NCI-H2081 treated with DMSO at 0.1 percent for 48 hours (cell line): ENCODE results near the gene DEUP1.
"Not testable (repeated sequence)": the region's sequence is repeated elsewhere in the genome, so short reads cannot be mapped to it uniquely, and the experiment has no call there.

Source experiments
- DNase-seq: peaks from one replicate; lab custom pipeline; 2025; lab: John Stamatoyannopoulos, UW

The DEUP1 gene, protein sequence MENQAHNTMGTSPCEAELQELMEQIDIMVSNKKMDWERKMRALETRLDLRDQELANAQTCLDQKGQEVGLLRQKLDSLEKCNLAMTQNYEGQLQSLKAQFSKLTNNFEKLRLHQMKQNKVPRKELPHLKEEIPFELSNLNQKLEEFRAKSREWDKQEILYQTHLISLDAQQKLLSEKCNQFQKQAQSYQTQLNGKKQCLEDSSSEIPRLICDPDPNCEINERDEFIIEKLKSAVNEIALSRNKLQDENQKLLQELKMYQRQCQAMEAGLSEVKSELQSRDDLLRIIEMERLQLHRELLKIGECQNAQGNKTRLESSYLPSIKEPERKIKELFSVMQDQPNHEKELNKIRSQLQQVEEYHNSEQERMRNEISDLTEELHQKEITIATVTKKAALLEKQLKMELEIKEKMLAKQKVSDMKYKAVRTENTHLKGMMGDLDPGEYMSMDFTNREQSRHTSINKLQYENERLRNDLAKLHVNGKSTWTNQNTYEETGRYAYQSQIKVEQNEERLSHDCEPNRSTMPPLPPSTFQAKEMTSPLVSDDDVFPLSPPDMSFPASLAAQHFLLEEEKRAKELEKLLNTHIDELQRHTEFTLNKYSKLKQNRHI

DNA sequence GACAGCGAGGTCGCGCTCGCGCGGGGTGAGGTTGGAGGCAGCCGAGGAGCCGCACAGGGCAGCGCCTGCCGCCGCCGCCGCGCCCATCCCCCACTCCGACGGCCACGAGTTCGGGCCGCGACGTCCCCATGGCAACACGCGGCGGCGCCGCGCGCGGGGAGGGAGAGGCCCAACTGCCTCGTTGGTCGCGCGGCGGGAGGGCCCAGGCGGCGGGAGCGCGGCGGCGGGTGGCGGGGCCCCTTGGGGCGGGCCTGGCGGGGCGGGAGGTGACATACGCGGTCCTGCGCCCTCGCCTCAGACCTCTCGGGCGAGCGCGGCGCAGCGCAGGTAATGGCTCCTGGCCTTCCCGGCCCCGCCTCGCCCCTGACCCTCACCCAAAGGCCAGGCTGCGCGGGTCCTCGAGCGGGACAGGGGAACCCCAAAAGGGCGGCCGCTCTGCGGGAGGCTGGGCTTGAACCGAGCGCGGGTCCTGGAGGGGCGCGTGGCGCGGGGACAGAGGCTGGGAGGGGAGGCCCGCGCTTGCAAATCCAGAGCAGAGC, at the start of gene DEUP1:
Gene DEUP1, plus strand, starts transcription at position 297 of the 539 bp plus-strand sequence. CDS start 1,518 bp downstream, outside the sequence.
- DNase-seq = peak; percentile 20

DNA sequence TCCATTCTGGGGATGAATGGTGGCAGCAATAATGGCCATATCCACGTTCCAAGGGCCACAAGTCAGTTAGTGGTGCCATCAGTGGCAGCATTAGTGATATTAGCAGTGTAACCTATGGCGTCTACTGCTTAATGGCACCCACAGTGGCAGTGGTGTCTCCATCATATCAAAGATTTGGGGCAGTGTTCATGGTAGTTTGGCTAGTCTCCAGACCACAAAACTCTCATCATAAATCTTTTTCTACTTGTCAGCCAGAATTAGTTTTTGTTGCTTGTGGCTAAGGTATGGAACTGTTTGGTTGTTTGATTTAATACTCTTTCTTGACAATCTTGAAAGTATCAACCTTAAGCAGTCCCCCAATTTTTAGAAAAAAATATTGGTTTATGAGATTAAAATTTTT, 45.1 kb upstream of the DEUP1 start:
- no peak for DNase-seq

DNA sequence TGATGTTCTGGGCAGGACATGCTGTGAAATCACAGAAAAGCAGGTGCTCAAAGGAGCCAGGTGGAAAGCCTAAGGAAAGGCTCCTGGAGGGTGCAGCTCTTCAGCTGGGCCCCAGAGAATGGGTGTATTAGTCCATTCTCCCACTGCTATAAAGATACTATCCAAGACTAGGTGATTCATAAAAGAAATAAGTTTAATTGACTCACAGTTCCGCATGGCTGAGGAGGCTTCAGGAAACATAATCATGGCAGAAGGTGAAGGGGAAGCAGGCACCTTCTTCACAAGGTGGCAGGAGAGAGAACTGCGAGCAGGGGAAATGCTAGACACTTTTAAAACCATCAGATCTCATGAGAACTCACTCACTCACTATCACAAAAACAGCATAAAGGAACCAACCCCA, 43.1 kb upstream of the DEUP1 start:
- DNase-seq = no peak

DNA sequence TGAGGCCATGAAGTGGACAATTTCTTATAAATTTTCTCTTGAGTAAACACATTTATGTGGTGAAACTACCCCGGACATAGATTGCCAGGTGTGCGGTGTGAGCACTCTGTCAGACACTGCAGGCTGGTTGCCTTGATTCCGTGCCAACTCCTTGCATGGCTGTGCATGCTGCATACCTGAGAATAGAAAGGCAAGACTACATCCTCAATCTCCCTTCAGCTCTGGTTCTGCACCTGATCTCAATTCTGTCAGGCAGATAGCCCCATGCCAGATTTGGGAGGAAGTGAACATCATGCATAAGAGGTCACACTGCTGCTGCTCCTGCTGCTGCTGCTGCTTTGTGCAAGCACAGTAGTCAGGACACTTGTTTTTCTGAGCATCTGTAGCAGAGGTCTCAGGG, 42.5 kb upstream of the DEUP1 start:
- DNase-seq = no peak

DNA sequence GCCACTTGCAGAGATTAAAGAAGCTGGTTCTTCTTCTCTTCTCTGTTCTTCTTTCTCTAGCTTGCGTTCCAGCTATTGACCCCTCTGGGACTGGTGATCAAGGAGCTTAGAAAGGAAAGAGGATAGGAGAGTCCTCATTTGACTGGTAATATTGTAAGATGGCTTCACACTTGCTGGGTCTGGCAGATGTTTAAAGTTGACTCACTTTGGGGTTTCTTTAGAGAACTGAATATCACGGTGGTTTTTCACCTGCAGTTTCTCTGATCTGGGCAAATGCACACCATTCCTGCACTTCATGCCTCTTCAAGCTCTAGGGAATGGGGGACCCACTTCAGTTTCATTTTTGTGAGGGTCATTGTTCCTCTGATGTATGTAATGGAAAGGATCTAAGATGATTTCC, 41.8 kb upstream of the DEUP1 start:
- no peak for DNase-seq

DNA sequence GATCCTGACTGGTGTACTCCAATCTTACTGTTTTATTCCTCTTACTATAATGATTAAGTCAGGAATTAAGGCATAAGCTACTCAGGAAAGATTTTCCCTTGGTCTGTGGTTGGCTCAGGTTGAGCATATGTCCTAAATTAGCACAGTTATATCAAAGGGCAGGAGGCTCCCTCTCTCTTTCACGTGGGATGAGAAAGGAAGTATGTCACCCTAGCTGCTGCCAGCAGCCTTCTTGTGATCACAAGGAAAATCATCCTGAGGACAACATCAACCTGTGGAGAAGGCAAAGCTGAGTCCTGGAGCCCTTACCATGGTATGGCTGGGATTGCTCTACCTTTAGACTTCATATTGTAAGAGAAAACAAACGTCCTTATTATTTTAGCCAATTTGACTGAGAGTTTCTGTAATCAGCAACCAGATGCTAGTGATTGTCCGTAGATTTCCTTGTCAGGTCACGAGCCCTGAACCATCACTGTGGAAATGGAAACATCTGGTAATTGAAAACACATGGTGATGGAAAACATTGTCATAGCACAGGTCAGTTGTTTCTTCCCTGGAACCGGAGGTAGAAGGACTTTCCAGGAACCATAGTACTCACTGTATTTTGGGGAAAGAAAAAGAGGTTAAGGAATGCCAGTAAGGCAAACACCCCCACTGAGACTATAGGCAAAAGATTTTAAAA, 40.6 kb upstream of the DEUP1 start:
- no peak for DNase-seq

DNA sequence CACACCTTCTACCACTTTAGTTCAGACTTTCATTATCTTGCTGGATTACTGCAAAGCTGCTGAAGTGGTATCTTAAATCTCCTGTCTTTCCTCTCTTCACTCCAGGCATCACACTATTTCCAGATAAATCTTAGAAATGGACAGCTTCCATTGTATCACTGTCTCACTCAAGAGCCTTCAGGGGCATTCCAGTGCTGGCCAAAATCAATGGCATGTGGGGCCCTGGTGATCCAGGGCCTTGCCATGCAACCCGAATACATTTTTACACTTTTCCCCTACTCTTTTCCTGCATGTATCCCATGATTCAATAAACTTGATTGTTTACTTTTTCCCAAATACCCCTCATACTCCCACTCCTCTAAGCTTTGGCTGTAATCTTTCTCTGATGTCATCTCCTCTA, 39.4 kb upstream of the DEUP1 start:
- no peak for DNase-seq

DNA sequence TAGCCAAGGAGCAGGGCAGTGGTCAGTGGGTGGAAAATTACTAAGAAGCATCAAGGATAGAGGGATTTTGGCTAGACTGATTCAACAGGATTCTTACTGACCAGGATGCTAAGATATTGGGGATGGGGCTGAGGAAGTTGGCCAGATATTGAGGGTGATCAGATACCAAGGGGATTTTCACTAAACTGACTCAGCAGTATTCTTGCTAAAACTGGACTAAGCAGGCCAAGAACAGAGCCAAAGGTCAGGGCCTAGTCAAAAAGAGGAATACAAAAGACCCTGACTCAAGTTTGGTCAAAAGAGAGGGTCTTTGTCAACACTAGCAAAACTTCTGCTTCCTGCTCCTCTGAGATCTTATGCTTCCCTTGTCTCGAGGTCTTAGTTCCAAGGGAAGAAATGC, 38.6 kb upstream of the DEUP1 start:
- no peak for DNase-seq

DNA sequence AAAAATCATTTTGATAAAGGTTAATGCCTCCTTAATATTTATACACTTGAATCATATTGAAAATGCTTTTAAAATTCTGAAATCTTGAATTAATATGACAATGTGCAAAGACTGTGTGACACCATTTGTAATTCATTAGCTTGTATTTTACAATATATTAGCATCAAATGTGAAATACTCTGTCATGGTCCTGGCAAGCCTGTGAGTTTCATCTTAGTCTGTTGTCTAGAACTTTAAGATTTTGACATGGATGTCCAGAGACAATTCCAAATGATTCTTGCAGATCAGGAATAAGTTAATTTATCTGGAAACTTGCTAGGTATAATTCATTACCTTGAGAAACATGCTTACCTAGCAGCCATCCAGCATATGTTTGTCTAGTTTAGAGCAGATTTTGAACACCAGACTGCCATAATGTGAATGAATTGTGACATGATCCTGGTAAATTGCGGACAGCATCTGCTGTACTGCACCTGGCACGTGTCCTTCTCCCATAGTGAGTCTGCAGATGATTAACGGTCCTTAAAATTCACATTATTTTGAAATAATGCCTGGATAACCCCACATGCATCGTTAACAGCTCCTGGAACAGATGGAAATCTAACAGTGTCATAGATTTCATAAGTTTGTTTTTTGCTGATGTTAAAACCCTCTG, 34.5 kb upstream of the DEUP1 start:
- DNase-seq = no peak

DNA sequence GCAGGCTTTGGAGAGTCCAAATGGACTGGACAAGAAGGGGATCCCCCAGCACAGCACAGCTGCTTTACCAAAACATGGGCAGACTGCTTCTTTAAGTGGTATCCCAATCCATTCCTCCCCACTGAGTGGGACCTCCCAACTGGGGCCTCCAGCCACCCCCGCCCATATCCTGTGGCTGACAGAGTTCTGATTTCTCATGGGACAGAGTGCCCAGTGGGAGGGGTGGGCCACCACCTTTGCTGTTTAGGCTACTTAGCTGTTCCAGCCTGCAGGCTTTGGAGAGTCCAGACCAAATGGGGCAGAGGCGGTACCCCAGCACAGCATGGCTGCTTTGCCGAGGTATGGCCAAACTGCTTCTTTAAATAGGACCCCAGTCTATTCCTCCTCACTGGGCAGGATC, 26.9 kb upstream of the DEUP1 start:
- DNase-seq = no peak

DNA sequence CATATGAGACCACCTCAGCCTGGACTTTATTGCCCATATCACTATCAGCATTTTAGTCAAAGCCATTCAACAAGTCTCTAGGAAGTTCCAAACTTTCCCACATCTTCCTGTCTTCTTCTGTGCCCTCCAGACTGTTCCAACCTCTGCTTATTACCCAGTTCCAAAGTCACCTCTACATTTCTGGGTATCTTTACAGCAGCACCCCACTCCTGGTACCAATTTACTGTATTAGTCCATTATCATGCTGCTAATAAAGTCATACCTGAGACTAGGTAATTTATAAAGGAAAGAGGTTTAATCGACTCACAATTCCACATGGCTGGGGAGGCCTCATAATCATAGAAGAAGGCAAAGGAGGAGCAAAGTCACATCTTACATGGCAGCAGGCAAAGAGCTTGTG, 16.1 kb upstream of the DEUP1 start:
- DNase-seq = not testable (repeated sequence)

DNA sequence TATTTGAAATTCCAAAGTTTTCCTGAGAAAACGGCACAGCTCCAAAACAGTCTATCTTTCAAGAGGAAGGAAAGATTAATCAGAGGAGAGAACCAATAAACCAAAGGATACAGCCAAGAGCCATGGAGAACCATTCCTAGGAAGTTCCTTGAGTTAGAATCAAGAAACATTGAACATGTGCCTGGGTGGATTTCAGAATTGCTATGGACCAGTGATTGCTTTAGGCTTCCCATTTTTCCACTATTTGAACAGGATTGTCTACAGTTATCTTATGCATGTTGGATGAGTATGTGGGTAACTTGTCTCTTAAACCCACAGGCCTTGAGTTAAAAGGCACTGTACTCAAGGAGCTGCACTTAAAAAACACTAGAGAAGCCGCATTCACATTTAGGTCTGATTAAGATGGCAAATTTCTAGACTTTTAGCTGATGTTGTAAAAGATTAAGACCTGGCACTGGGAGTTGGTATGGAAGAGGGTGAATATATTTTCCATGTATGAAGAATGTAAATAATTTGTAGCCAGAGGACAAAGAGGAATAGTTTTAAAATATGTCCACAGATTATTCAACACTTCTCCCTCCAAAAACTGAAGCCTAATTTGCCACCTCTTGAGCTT, 11.2 kb upstream of the DEUP1 start:
- no peak for DNase-seq

DNA sequence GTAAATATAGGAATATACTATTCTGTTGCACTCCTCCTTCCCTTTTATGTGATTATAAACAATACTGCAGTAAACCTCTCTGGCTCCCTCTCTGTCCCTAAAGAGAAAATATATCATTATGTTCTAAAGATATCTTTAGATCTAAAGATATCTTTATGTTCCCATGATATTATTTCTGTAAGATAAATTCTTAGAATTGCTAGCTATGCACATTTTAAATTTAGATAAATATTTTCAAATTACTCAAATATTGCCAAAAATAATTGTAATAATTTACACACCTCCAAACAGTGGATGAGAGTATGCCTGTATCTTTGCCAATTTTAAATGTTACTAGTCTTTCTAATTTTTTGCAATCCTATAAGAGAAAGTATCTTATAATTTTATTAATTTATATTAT, 10.3 kb upstream of the DEUP1 start:
- no peak for DNase-seq

DNA sequence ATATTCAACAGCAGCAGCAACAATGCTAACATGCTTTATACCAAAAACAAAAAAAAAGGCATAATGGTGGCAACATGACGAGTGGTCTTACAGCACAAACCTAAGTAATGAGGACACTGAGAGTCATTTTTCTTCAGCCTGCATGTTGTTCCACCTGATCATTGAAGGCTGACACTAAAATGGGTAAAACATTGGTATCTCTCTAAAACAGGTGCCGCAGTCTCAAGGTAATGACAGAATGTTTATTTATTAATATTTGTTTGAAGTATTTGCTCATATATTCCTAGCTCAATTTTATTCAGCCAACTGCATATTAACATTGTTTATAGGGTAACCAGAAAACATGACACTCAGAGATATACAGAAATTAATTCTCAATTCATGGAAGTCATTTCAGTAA, 8.3 kb upstream of the DEUP1 start:
- no peak for DNase-seq

DNA sequence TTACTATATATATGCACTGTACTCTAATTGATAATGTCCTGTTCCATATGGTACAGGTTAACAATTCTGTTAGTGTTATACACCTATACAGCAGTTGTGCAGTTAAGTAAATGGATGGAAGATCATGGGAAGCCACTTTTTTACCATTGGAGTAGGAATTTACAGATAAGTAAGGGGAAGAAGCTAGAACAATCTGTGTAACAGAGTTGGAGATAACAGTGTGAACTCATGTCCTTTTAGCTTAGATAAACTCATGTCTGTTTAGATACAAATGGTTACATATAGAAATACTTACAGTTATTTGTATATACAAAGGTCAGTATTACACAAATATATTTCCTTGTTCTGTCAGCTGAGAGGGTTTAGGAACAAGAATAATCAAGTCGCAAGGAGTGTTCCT, 6.8 kb upstream of the DEUP1 start:
- DNase-seq = no peak

DNA sequence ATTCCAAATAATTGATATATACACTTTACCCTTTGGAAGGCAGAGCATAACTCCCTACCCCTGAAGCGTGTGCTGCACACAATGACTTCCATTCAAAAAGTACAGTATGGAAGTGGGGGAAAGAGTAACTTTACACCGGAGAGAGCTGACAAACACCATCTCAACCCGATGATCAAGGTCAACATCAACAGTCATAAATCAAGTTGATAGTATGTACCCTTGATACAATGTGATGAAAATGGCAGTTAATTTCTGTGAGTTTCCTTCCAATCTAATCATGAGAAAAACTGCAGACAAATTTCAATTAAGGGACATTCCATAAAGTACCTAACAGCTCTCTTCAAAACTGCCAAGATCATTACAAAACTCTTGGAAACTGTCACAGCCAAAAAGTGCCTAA, 6.0 kb upstream of the DEUP1 start:
- no peak for DNase-seq

DNA sequence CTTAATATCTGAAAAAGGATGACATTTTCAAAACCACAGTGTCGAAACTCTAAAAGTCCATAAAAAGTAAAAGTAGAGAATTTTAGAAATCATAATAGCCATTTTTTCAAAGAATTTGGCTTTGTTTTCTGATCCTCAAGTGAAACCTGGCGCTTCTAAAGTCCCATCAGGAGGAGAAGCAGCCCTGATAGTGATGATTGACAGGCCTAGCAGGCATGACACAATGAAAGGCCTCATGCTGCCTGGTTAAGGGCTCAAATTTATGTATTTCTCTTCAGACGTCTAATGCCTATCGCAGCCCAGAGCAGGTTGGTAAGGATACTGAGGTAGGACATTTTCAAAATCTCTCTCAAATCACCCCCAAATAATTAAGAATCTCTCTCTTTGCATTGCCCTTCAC, 3.9 kb upstream of the DEUP1 start:
- no peak for DNase-seq

DNA sequence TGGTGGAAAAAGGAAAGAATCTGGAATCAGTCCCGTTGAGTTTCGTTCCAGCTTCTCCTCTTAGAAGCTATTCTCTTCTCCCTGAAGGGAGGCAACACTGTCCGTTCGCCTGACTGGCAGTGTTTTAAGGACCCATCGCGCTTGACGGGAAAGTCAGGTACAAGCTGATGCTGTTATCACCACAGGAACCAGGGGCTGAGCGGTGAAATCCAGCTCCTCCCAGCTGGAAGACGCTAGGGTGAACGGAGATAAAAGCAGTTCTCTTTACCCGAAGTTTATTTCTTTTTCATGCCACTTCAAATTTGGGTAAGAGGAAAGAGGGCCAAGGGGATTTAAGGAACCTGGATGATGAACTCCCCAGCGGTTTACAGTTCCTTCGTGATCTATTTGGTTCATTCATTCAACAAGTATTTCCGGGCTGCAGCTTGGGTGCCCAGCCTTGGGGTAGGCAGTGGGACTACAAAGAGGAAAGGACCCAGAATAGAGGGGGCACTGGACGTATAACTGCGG, 551 bp upstream of the DEUP1 start:
- peak; percentile 61 for DNase-seq

DNA sequence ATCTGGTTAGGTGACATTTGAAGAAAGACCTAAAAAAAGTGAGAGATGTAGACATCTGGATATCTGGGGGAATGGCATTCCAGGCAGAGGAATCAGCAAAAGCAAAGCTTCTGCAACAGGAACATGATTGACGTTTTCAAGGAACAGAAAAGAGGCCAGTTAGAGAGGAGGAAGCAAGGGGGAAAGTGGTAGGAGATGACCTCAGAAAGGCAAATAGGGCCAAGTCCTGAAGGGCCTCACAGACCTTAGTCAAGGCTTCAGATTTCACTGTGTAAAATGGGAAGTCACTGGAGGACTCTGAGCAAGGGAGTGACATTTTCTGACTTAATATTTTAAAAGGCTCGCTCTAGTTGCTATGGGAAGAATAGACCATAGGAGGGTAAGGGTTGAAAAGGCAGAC, 9.7 kb downstream of the DEUP1 start:
- DNase-seq = no peak

DNA sequence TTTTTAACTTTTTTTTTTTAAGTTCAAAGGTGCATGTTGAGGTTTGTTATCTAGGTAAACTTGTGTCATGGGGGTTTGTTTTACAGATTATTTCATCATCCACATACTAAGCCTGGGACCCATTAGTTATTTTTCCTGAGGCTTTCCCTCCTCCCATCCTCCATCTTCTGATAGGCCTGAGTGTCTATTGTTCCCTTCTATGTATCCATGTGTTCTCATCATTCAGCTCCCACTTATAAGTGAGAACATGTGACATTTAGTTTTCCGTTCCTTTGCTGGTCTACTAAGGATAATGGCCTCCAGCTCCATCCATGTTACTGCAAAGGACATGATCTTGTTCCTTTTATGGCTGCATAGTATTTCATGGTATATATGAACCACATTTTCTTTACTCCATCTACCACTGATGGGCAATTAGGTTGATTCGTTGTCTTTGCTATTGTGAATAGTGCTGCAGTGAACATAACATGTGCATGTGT, 14.4 kb downstream of the DEUP1 start:
- DNase-seq = no peak

DNA sequence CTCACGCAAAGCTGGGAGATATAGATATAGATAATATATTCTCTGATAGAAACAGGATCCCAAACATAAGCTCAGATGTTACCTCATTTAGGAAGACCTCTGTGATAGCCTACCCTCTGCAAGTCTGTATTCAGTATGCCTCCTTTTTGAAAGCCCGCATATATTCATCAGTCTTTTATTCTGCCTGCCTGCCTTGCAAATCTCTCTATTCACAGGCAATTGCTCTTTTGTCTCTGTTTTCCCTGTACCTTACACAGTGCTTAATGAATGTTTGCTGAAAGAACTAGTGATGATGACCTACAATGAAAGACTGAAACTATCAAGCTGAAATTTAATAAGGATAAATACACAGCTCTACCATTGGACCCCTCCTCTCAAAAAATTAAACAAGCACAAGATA, 18.4 kb downstream of the DEUP1 start:
- no peak for DNase-seq

DNA sequence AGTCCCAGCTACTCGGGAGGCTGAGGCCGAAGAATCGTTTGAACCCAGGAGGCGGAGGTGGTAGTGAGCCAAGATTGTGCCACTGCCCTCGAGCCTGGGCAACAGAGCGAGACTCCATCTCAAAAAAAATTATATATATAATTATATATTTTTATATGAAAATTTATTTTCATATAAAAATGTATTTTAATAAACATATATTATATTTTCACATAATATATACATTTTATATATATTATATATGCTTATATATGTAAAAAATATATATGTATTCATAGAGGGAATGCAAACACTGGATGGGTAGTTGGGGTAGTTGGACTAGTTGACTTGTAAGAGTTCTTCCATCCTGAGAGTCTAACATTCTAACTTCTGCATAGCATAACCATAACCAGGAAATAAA, 20.3 kb downstream of the DEUP1 start:
- no peak for DNase-seq
